Fibroblast of mammary gland (primary cell): ENCODE data around the gene USP15.
"Not testable (repeated sequence)": the region's sequence is repeated elsewhere in the genome, so short reads cannot be mapped to it uniquely, and the experiment has no call there.

Experiments
- DNase-seq: peaks from one replicate; pipeline ENCODE4 v3.0.0-alpha.2; 2010; ENCODE audit warnings: low read depth
- H3K4me3 ChIP-seq: 2 replicates; pipeline ENCODE4 v1.5.1; 2011; ENCODE audit warnings: low read depth, mild to moderate bottlenecking, low read length, moderate library complexity; ENCODE audit not compliant: control insufficient read depth
- CTCF ChIP-seq: conservative IDR thresholded peaks from 2 replicates; pipeline ENCODE4 v1.5.1; 2011; ENCODE audit warnings: low read depth, low read length, inconsistent platforms; ENCODE audit not compliant: control insufficient read depth, insufficient read depth

USP15 gene

GRCh38 chr12:62363506-62363905 is 103.3 kb downstream of the USP15 start:
- no peak for TF ChIP-seq CTCF
- H3K4me3 ChIP-seq = no peak overlapping the region

GRCh38 chr12:62364697-62365096 is 104.5 kb downstream of the USP15 start:
- H3K4me3 ChIP-seq, DNase-seq: not testable (repeated sequence)

More at GRCh38 chr12:62363506-62363905, 103.3 kb downstream of the USP15 start:
- DNase-seq = no peak

- H3K4me3 ChIP-seq, DNase-seq: not testable (repeated sequence)
Observed at GRCh38 chr12:62365846-62366245, 105.6 kb downstream of the USP15 start.

- DNase-seq, H3K4me3 ChIP-seq: not testable (repeated sequence)
Observed at GRCh38 chr12:62368430-62369223, 108.4 kb downstream of the USP15 start.

- TF ChIP-seq CTCF = no peak
- DNase-seq = no peak
- H3K4me3 ChIP-seq = no peak overlapping the region
Observed at GRCh38 chr12:62370189-62370588, 110.0 kb downstream of the USP15 start.

- no peak for DNase-seq
- no peak overlapping the region for H3K4me3 ChIP-seq
- no peak for TF ChIP-seq CTCF
Observed at GRCh38 chr12:62371661-62372060, 111.5 kb downstream of the USP15 start.

GRCh38 chr12:62372134-62372533 is 111.9 kb downstream of the USP15 start:
- DNase-seq = no peak
- H3K4me3 ChIP-seq = no peak overlapping the region
- no peak for TF ChIP-seq CTCF

GRCh38 chr12:62372825-62373224 is 112.6 kb downstream of the USP15 start:
- no peak overlapping the region for H3K4me3 ChIP-seq
- no peak for DNase-seq
- no peak for TF ChIP-seq CTCF
